ENCODE data around the gene TTC39C. TPM values are rescaled to one million over a fixed set of nuclear protein-coding genes. Genes with fewer than 3 reads are reported as not detected.

TTC39C gene
- polyA plus RNA-seq, 2 of the 4 experiments (the other 2 are of a cell fraction) = 8.7 to 18.4 TPM

DNA sequence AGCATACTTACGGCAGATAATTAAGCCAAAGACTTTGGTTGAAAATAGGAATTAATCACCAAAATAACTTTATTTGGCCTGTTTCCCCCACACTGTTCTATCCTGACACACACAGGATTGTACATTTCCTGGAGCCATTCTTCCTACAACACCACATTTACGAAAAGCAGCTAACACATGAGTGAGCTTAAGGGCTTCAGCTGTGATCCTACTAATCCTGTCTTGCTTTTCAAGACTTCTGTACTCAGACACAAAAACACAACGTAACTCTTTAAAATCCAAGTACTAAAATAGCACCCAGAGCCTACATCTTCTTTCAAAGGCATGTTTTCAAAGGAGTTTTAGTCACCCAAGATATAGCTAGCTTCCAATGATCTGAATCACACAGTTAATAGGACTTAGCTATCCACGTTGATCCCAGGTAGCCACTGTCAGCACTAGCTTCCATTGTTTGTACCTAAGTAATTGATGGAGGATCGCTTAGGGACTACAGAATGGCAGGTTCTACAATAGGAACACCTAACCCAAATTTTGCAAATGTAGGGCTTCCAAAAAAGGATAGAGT is 42.8 kb upstream of the TTC39C start:
- H3K4me1 ChIP-seq = no peaks in the 10 kb centered on the region
- 76% methylated on average over 5 of the region's 5 CpGs for WGBS (ENCODE audit: missing lambda C conversion rate)
- DNase-seq (ENCODE audit: low read depth in 1 of 2, low spot score in 1 of 2) (no peak), ATAC-seq (no peak), FAIRE-seq (no peak)
- POLR2A ChIA-PET = interaction anchor here (0.6 kb wide), 1 partner anchor 13 kb away, joined by 3 read pairs; no protein-coding TSS in a partner anchor
- CTCF ChIA-PET = interaction anchor here (1.4 kb wide), 1 partner anchor 105 kb away, joined by 5 read pairs; no protein-coding TSS in a partner anchor
- TF ChIP-seq USF2 (IDR thresholded peaks at IDR 0.05) (no peak), GATA3 (IDR thresholded peaks at IDR 0.05; ENCODE audit: borderline replicate concordance) (no peak), EHF (CRISPR knock-in tag; IDR thresholded peaks at IDR 0.05) (no peak), FOSB (CRISPR knock-in tag; IDR thresholded peaks at IDR 0.05) (no peak), ZNF302 (CRISPR knock-in tag; IDR thresholded peaks at IDR 0.05) (no peak)
- H3K9me3 ChIP-seq = no peaks in the 10 kb centered on the region
- no peak overlapping the region for H3K27ac ChIP-seq
- no peak overlapping the region for H3K4me3 ChIP-seq
- no peak overlapping the region for H3K4me2 ChIP-seq

DNA sequence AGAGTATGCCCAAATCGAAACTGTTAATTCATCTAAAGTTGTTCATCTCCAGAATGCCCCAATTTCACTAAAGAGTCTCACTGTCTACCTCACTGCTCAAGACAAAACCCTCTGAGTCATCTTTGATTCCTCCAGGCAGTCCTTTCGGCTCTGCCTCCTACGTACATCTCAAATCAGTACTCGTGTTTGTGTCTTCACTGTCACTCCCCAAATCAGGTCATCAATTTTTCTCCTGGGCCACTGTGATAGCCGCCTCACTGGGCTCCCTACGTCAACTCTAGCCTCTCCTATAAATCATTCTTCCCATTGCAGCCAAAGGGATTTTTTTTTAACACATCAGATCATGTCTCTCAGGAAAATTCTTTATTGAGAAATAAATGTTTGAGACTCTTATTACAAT is 42.1 kb upstream of the TTC39C start:
- CTCF ChIA-PET = interaction anchor here (1.1 kb wide), 1 partner anchor 9 kb away, joined by 3 read pairs; no protein-coding TSS in a partner anchor
- 68% methylated on average over 6 of the region's 6 CpGs for WGBS (ENCODE audit: missing lambda C conversion rate)
- POLR2A ChIA-PET = interaction anchor here (0.6 kb wide), 1 partner anchor 14 kb away, joined by 3 read pairs; no protein-coding TSS in a partner anchor

GRCh38 chr18:23977103-23977502 is 37.5 kb upstream of the TTC39C start:
- Histone ChIP-seq H3K4me3 (no peak overlapping the region), H3K9me3 (no peaks in the 10 kb centered on the region), H3K4me1 (peaks cover 2% of the 10 kb centered on the region; the same call in 2 of the 3 replicates), H3K4me2 (no peak overlapping the region), H3K27ac (no peak overlapping the region)
- ChIA-PET CTCF (no interaction called here), POLR2A (no interaction called here)
- no peak for TF ChIP-seq NFE2L2 (conservative IDR thresholded peaks at IDR 0.05; ENCODE audit: low read length)
- no peak for FAIRE-seq
- WGBS (ENCODE audit: missing lambda C conversion rate) = 80% methylated on average over 7 of the region's 7 CpGs
- ATAC-seq = no peak
- no peak for DNase-seq (ENCODE audit: low read depth in 1 of 2, low spot score in 1 of 2)

More for the DNA sequence above, 42.1 kb upstream of the TTC39C start:
- ATAC-seq = no peak
- no peak overlapping the region for H3K4me3 ChIP-seq
- no peak overlapping the region for H3K4me2 ChIP-seq
- no peak for TF ChIP-seq RNF2 (IDR thresholded peaks at IDR 0.05; ENCODE audit: borderline replicate concordance, low read depth)
- TF ChIP-seq GATA3 (IDR thresholded peaks at IDR 0.05; ENCODE audit: borderline replicate concordance) = no peak
- TF ChIP-seq, protein P1, sequence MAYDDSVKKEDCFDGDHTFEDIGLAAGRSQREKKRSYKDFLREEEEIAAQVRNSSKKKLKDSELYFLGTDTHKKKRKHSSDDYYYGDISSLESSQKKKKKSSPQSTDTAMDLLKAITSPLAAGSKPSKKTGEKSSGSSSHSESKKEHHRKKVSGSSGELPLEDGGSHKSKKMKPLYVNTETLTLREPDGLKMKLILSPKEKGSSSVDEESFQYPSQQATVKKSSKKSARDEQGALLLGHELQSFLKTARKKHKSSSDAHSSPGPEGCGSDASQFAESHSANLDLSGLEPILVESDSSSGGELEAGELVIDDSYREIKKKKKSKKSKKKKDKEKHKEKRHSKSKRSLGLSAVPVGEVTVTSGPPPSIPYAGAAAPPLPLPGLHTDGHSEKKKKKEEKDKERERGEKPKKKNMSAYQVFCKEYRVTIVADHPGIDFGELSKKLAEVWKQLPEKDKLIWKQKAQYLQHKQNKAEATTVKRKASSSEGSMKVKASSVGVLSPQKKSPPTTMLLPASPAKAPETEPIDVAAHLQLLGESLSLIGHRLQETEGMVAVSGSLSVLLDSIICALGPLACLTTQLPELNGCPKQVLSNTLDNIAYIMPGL (CRISPR knock-in tag; IDR thresholded peaks at IDR 0.05; ENCODE audit: borderline replicate concordance) = no peak
- no peak for TF ChIP-seq CTCF (IDR thresholded peaks at IDR 0.05)
- TF ChIP-seq FOSB (CRISPR knock-in tag; IDR thresholded peaks at IDR 0.05) = no peak
- no peaks in the 10 kb centered on the region for H3K9me3 ChIP-seq
- no peak for FAIRE-seq
- no peak overlapping the region for H3K27ac ChIP-seq
- DNase-seq (ENCODE audit: low read depth in 1 of 2, low spot score in 1 of 2) = no peak
- no peaks in the 10 kb centered on the region for H3K4me1 ChIP-seq

- FAIRE-seq (no peak), ATAC-seq (no peak), DNase-seq (ENCODE audit: low read depth in 1 of 2, low spot score in 1 of 2) (no peak)
- no peak overlapping the region for H3K4me2 ChIP-seq
- H3K27ac ChIP-seq = no peak overlapping the region
- no peaks in the 10 kb centered on the region for H3K9me3 ChIP-seq
- ChIA-PET POLR2A (no interaction called here), CTCF (no interaction called here)
- H3K4me1 ChIP-seq = peaks cover 8% of the 10 kb centered on the region
- WGBS (ENCODE audit: missing lambda C conversion rate) = 89% methylated on average over 1 of the region's 1 CpG
- H3K4me3 ChIP-seq = no peak overlapping the region
- TF ChIP-seq NR3C1 (IDR thresholded peaks at IDR 0.05) (no peak), EHMT2 (IDR thresholded peaks at IDR 0.05; ENCODE audit: low read depth) (no peak), GATA3 (IDR thresholded peaks at IDR 0.05; ENCODE audit: borderline replicate concordance) (no peak), EHF (CRISPR knock-in tag; IDR thresholded peaks at IDR 0.05) (no peak), POLR2AphosphoS2 (conservative IDR thresholded peaks at IDR 0.05; ENCODE audit: low read length) (no peak), ZC3H11A (IDR thresholded peaks at IDR 0.05) (no peak), RFX5 (IDR thresholded peaks at IDR 0.05) (no peak), HDAC2 (IDR thresholded peaks at IDR 0.05) (no peak), FOSL2 (IDR thresholded peaks at IDR 0.05) (no peak), FOSL2 (CRISPR knock-in tag; IDR thresholded peaks at IDR 0.05) (no peak), HOXA7 (CRISPR knock-in tag; IDR thresholded peaks at IDR 0.05) (no peak), CBX8 (IDR thresholded peaks at IDR 0.05) (no peak), TFCP2L1 (CRISPR knock-in tag; IDR thresholded peaks at IDR 0.05) (no peak), CEBPB (IDR thresholded peaks at IDR 0.05) (no peak), KDM5A (IDR thresholded peaks at IDR 0.05) (no peak), MAFK (IDR thresholded peaks at IDR 0.05; ENCODE audit: partially characterized antibody) (no peak)
- TF ChIP-seq, protein P2, sequence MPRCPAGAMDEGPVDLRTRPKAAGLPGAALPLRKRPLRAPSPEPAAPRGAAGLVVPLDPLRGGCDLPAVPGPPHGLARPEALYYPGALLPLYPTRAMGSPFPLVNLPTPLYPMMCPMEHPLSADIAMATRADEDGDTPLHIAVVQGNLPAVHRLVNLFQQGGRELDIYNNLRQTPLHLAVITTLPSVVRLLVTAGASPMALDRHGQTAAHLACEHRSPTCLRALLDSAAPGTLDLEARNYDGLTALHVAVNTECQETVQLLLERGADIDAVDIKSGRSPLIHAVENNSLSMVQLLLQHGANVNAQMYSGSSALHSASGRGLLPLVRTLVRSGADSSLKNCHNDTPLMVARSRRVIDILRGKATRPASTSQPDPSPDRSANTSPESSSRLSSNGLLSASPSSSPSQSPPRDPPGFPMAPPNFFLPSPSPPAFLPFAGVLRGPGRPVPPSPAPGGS (IDR thresholded peaks at IDR 0.05) = no peak
Observed at GRCh38 chr18:23977719-23978483, 36.7 kb upstream of the TTC39C start.
